OCI-LY7 (cell line): Measurements from ENCODE around the gene WNK2.

ENCODE experiments used
- EZH2phosphoT487 ChIP-seq: fragments of 200-600 bp; sonication (generic); IDR thresholded peaks from 2 replicates; pipeline ENCODE4 v1.6.1; 2018; ENCODE audit warnings: low read depth, borderline replicate concordance, mild to moderate bottlenecking, mixed run types, antibody characterized with exemption, low read length, moderate library complexity, mixed read lengths
- TF ChIP-seq, protein P1 (sequence below): fragments of 200-600 bp; sonication (generic); conservative IDR thresholded peaks from 2 replicates; pipeline ENCODE4 v1.5.1; 2014; ENCODE audit warnings: mild to moderate bottlenecking, antibody characterized with exemption, low read length, moderate library complexity, mixed read lengths

DNA sequence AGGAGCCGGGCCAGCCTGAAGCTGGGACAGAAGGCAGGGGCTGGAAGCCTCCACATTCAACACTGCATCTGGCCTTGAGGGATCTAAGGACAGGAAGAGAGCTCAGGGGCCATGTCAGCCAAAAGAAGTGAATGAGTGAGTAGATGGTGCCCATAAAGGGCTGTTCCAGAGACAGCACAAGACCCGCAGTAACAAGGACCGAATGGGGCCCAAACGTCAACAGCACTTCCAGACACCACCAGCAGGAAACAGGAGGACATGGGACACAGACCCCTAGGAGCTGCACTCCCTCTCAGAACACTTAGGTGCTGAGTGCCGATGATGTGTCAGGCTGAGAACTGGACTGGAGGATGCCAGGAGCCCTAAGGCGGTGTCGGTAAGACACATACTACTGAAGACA, 152.8 kb downstream of the WNK2 start:
- no peak for TF ChIP-seq EZH2phosphoT487
- TF ChIP-seq, protein P1, sequence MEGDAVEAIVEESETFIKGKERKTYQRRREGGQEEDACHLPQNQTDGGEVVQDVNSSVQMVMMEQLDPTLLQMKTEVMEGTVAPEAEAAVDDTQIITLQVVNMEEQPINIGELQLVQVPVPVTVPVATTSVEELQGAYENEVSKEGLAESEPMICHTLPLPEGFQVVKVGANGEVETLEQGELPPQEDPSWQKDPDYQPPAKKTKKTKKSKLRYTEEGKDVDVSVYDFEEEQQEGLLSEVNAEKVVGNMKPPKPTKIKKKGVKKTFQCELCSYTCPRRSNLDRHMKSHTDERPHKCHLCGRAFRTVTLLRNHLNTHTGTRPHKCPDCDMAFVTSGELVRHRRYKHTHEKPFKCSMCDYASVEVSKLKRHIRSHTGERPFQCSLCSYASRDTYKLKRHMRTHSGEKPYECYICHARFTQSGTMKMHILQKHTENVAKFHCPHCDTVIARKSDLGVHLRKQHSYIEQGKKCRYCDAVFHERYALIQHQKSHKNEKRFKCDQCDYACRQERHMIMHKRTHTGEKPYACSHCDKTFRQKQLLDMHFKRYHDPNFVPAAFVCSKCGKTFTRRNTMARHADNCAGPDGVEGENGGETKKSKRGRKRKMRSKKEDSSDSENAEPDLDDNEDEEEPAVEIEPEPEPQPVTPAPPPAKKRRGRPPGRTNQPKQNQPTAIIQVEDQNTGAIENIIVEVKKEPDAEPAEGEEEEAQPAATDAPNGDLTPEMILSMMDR: no peak
